Uterus (tissue), 2 donors: ENCODE measurements around the gene OTULINL.

ENCODE experiments used
- POLR2A ChIP-seq, 2 donors: fragments of 450-650 bp; IDR thresholded peaks; one replicate each; pipeline ENCODE4 v1.6.1; 2016; ENCODE audit warnings: antibody characterized with exemption in 2 of 2, mild to moderate bottlenecking in 1 of 2, moderate library complexity in 1 of 2
- TF ChIP-seq, protein P1 (sequence below), 4 experiments: fragments of 200-600 bp in 2 of 4; fragments of 450-650 bp in 2 of 4; sonication (generic) in 2 of 4; IDR thresholded peaks; one replicate each; pipeline ENCODE4 v1.5.1; 2016 to 2019; ENCODE audit warnings: antibody characterized with exemption in 4 of 4, mild to moderate bottlenecking in 2 of 4, moderate library complexity in 1 of 4

- TF ChIP-seq POLR2A (IDR thresholded peaks at IDR 0.05) = no peak
- TF ChIP-seq, protein P1, sequence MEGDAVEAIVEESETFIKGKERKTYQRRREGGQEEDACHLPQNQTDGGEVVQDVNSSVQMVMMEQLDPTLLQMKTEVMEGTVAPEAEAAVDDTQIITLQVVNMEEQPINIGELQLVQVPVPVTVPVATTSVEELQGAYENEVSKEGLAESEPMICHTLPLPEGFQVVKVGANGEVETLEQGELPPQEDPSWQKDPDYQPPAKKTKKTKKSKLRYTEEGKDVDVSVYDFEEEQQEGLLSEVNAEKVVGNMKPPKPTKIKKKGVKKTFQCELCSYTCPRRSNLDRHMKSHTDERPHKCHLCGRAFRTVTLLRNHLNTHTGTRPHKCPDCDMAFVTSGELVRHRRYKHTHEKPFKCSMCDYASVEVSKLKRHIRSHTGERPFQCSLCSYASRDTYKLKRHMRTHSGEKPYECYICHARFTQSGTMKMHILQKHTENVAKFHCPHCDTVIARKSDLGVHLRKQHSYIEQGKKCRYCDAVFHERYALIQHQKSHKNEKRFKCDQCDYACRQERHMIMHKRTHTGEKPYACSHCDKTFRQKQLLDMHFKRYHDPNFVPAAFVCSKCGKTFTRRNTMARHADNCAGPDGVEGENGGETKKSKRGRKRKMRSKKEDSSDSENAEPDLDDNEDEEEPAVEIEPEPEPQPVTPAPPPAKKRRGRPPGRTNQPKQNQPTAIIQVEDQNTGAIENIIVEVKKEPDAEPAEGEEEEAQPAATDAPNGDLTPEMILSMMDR (IDR thresholded peaks at IDR 0.05) = no peak
Measured at GRCh38 chr5:14545862-14546261, 35.7 kb upstream of the OTULINL start.
